Nephron progenitor cell (in vitro differentiated cells): ENCODE measurements around the gene BBS1.

Experiments used
- DNase-seq: peaks from one replicate; pipeline ENCODE4 v3.0.0; 2021
- H3K27ac Mint-ChIP-seq: 2 replicates; pipeline ENCODE4 v1.8.0; 2021; ENCODE audit warnings: mild to moderate bottlenecking, moderate library complexity, mixed read lengths
- H3K27me3 Mint-ChIP-seq: 2 replicates; pipeline ENCODE4 v1.8.0; 2021; ENCODE audit warnings: mild to moderate bottlenecking, low read depth, mixed read lengths; ENCODE audit not compliant: poor library complexity
- H3K36me3 Mint-ChIP-seq: 2 replicates; pipeline ENCODE4 v1.8.0; 2021; ENCODE audit warnings: low read depth, mixed read lengths
- H3K4me1 Mint-ChIP-seq: 2 replicates; pipeline ENCODE4 v1.8.0; 2021; ENCODE audit warnings: mixed read lengths
- H3K4me3 Mint-ChIP-seq: 2 replicates; pipeline ENCODE4 v1.8.0; 2021; ENCODE audit warnings: mild to moderate bottlenecking, moderate library complexity, mixed read lengths
- H3K9me3 Mint-ChIP-seq: 2 replicates; pipeline ENCODE4 v1.8.0; 2021; ENCODE audit warnings: mild to moderate bottlenecking, moderate library complexity, mixed read lengths
- TF ChIP-seq, protein P1 (sequence below): fragments of 200-600 bp; sonication (generic); IDR thresholded peaks from 2 replicates; pipeline ENCODE4 v1.5.0; 2021; ENCODE audit warnings: antibody characterized with exemption

The BBS1 gene

DNA sequence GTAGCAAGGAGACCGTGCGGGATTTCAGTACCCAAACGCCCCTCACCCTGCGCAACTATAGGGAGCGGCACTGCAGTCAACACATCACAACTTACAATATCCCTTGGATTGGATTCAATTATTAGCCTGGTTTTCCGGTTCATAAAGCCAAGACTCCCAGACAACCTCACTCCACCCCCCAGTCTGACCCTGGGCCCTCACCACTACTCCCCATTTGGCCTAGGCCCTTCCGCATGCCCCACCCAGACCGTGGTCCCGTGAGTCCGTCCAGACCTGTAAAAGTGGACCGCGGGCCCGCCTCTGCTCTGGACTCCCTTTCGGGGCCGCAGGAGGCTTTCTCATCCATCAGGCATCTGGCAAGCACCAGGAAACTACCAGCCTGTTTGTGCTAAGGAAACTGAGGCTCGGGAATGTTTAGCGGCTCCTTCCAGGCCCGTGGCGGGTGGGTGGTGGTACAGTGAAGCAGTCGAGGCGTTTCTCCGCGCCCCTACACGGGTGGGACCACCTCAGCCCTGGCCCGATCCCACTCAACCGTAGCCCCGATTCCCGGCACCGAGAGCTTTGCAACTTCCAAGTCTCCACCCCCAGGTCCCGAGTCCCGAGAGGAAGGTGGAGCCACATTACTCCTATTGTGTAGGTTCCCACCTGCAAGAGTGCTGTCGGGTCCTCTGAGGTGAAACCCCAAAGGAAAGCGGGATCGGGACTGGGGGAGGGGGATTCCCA lies 30.9 kb upstream of the BBS1 start:
- Mint-ChIP-seq H3K4me1 (peaks cover 40% of the 10 kb centered on the region), H3K27me3 (peaks cover 3% of the 10 kb centered on the region), H3K27ac (peak overlapping the region; percentile 69), H3K4me3 (peak overlapping the region; percentile 95), H3K9me3 (no peaks in the 10 kb centered on the region), H3K36me3 (no peaks in the 10 kb centered on the region)
- no peak for DNase-seq
- TF ChIP-seq, protein P1, sequence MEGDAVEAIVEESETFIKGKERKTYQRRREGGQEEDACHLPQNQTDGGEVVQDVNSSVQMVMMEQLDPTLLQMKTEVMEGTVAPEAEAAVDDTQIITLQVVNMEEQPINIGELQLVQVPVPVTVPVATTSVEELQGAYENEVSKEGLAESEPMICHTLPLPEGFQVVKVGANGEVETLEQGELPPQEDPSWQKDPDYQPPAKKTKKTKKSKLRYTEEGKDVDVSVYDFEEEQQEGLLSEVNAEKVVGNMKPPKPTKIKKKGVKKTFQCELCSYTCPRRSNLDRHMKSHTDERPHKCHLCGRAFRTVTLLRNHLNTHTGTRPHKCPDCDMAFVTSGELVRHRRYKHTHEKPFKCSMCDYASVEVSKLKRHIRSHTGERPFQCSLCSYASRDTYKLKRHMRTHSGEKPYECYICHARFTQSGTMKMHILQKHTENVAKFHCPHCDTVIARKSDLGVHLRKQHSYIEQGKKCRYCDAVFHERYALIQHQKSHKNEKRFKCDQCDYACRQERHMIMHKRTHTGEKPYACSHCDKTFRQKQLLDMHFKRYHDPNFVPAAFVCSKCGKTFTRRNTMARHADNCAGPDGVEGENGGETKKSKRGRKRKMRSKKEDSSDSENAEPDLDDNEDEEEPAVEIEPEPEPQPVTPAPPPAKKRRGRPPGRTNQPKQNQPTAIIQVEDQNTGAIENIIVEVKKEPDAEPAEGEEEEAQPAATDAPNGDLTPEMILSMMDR, result no peak

DNA sequence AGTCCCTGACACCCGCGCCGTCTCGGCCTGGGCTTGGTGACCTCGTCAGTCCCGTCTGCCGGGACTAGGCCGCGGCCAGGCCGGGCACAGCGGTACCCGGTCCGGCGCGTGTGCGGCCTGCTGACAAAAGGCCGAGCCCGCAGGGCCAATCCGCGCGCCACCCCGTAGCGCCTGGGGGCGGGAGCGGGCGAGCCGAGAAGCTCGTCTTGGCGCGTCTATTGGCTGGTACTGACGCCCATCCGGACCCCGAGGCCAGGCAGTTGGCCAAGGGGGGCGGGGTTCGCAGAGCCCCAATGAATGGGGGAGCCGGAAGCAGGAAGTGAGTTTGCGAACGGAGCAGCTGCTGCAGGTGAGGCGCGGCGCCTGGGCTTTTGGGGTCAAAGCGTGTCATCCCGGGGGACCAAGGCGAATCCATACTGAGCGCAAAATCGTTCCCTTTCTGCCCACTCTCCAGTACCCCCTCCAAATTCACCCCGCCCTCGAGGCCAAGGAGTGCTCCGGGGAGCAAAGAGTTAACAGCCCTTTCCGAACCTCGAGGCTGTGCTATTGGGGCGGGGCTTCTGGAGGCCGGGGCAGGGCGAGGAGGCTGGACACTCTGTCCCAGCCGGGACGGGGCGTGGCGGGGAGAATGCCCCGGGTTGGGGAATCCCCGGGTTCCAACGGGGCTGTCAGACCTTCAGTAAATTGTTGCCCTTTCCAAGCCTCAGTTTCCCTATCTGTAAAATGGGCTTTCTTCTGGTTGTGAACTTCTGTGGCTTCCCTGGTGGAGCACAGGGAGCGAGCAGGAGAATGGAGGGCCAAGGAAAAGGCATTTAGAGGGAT lies 30.1 kb upstream of the BBS1 start, which contains the start of gene DPP3:
TSS of gene DPP3 (plus strand) at position 318 of the 822 bp plus-strand sequence. CDS start 1,767 bp downstream, outside the sequence.
- no peaks in the 10 kb centered on the region for H3K36me3 Mint-ChIP-seq
- H3K4me3 Mint-ChIP-seq, result peak within 1 kb of the TSS; percentile 95
- H3K9me3 Mint-ChIP-seq, result no peaks in the 10 kb centered on the region
- TF ChIP-seq, protein P1, result no peak
- peaks cover 3% of the 10 kb centered on the region for H3K27me3 Mint-ChIP-seq
- H3K4me1 Mint-ChIP-seq, result peaks cover 40% of the 10 kb centered on the region
- DNase-seq, result peak; percentile 98
- H3K27ac Mint-ChIP-seq, result peak within 1 kb of the TSS; percentile 69

DNA sequence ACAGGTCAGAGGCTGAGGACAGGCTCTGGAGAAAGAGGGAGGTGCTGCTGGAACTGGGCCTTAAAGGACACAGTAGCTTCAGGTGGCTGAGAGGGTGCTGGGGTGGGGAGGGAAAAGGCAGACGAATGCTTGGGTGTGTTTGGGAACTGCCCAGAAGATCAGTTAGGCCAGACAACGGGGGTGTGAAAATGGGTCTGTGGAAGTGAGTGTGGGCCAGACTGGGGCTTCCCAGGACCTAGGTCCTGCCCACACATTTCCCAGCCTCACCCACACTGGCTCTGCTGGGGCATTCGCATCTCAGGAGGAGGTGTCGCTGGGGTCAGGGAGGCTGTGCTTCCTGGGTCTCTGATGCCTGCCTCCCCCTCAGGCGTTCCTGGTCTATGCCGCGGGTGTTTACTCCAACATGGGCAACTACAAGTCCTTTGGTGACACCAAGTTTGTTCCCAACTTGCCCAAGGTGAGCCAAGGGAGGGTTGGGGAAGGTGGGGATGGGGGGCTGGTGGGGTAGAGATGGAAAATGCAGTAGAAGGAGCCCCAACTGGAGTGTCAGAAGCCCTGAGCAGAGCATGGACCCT lies 25.5 kb upstream of the BBS1 start:
- Mint-ChIP-seq H3K4me1 (peaks cover 5% of the 10 kb centered on the region), H3K27me3 (peaks cover 3% of the 10 kb centered on the region), H3K27ac (peak overlapping the region; percentile 57), H3K9me3 (no peaks in the 10 kb centered on the region), H3K36me3 (peaks cover 5% of the 10 kb centered on the region), H3K4me3 (no peak overlapping the region)
- TF ChIP-seq, protein P1, result no peak
- no peak for DNase-seq

DNA sequence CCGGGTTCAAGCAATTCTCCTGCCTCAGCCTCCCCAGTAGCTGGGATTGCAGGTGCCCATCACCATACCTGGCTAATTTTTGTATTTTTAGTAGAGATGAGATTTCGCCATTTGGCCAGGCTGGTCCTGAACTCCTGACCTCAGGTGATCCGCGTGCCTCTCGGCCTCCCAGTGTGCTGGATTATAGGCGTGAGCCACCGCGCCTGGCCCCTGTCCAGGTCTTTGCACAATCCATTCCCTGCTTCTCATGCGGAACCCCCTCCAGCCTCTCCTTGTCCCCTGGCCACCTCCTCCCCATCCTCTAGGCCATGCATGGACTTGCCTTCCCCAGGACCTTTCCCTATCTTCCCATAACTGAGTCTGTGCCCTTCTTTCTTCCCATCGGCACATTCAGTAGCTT lies 21.5 kb upstream of the BBS1 start:
- no peak for DNase-seq
- Mint-ChIP-seq H3K27ac (peak overlapping the region; percentile 83), H3K27me3 (no peaks in the 10 kb centered on the region), H3K36me3 (peaks cover 10% of the 10 kb centered on the region), H3K4me1 (peaks cover 4% of the 10 kb centered on the region), H3K4me3 (no peak overlapping the region), H3K9me3 (no peaks in the 10 kb centered on the region)
- TF ChIP-seq, protein P1, result no peak

DNA sequence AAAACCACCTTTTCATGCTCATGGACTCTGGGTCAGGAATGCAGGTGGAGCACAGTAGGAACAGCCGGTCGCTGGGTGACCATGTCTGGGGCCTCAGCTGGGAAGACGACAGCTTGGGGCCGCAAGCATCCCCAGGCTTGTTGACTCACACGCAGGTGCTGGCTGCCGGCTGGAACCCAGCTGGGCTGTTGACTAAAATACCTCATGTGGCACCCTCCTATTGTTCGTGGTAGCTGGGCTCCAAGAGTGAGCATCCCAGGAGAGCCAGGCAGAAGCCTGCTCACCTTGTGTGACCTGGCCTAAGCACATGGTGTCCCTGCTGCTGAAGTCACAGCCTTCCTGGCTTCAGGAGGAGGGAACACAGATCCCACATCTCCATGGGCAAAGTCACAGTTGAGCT lies 20.8 kb upstream of the BBS1 start:
- Mint-ChIP-seq H3K27me3 (no peaks in the 10 kb centered on the region), H3K4me1 (peaks cover 4% of the 10 kb centered on the region), H3K27ac (no peak overlapping the region), H3K36me3 (peaks cover 10% of the 10 kb centered on the region), H3K9me3 (no peaks in the 10 kb centered on the region), H3K4me3 (no peak overlapping the region)
- TF ChIP-seq, protein P1, result no peak
- no peak for DNase-seq
